HG03565 (cell line): ENCODE data around the gene CTSE.
"Not testable (repeated sequence)": the region's sequence is repeated elsewhere in the genome, so short reads cannot be mapped to it uniquely, and the experiment has no call there.

Experiments used
- ATAC-seq: cut with Tn5 transposase; IDR thresholded peaks from one replicate; pipeline ENCODE4 v1.9.1; 2021; ENCODE audit warnings: mild to moderate bottlenecking, moderate library complexity; ENCODE audit not compliant: unreplicated experiment

Gene CTSE

GRCh38 chr1:206020393-206021007 lies 3.2 kb downstream of the CTSE start:
- ATAC-seq = no peak

GRCh38 chr1:206015071-206015470 lies 8.6 kb downstream of the CTSE start:
- no peak for ATAC-seq

GRCh38 chr1:206014601-206015000 lies 9.1 kb downstream of the CTSE start:
- no peak for ATAC-seq

GRCh38 chr1:206013026-206013795 lies 10.5 kb downstream of the CTSE start:
- no peak for ATAC-seq

- peak; percentile 90 for ATAC-seq
These were observed 11.4 kb downstream of the CTSE start for GRCh38 chr1:206012086-206012859.

GRCh38 chr1:206011057-206011456 lies 12.6 kb downstream of the CTSE start:
- no peak for ATAC-seq

GRCh38 chr1:206010060-206010459 lies 13.6 kb downstream of the CTSE start:
- no peak for ATAC-seq

- ATAC-seq = no peak
These were observed 16.7 kb downstream of the CTSE start for GRCh38 chr1:206006946-206007345.

GRCh38 chr1:206005778-206006180 lies 17.9 kb downstream of the CTSE start:
- no peak for ATAC-seq

- ATAC-seq = no peak
These were observed 18.5 kb downstream of the CTSE start for GRCh38 chr1:206005234-206005633.

GRCh38 chr1:206004826-206005225 lies 18.9 kb downstream of the CTSE start:
- no peak for ATAC-seq

- ATAC-seq = no peak
These were observed 19.6 kb downstream of the CTSE start for GRCh38 chr1:206003854-206004800.

GRCh38 chr1:206002871-206003801 lies 20.6 kb downstream of the CTSE start, which contains the start of gene RAB7B:
Gene RAB7B, minus strand, starts transcription at chr1:206003395. Its CDS starts 9,260 bp downstream, at chr1:205994135.
- no peak for ATAC-seq

GRCh38 chr1:206002160-206002559 lies 21.5 kb downstream of the CTSE start:
- no peak for ATAC-seq

- no peak for ATAC-seq
These were observed 22.2 kb downstream of the CTSE start for GRCh38 chr1:206001476-206001888.

GRCh38 chr1:206000641-206001339 lies 22.9 kb downstream of the CTSE start:
- ATAC-seq = no peak

GRCh38 chr1:205998457-205999241 lies 25.0 kb downstream of the CTSE start:
- ATAC-seq = no peak

- ATAC-seq = not testable (repeated sequence)
These were observed 27.1 kb downstream of the CTSE start for GRCh38 chr1:205996641-205997040.
